WTC11 (cell line): ENCODE data around the gene FABP1.

ENCODE experiments used
- CTCF ChIP-seq: fragments of 200-600 bp; IDR thresholded peaks from 2 replicates; pipeline ENCODE4 v1.8.0; 2022; ENCODE audit warnings: antibody characterized with exemption
- HMGXB4 ChIP-seq: sonication (generic); formaldehyde crosslinking; IDR thresholded peaks from 2 replicates; pipeline ENCODE4 v1.8.1; 2023; ENCODE audit warnings: mild to moderate bottlenecking, moderate library complexity, missing genetic modification reagents
- MLX ChIP-seq: sonication (generic); formaldehyde crosslinking; IDR thresholded peaks from 2 replicates; pipeline ENCODE4 v1.8.1; 2023; ENCODE audit warnings: mild to moderate bottlenecking, missing genetic modification reagents, moderate library complexity

GRCh38 chr2:88114889-88115288 lies 13.0 kb downstream of the FABP1 start:
- TF ChIP-seq CTCF (no peak), HMGXB4 (CRISPR knock-in tag) (no peak), MLX (CRISPR knock-in tag) (no peak)
